Sigmoid colon (tissue), 7 donors: ENCODE measurements around the gene RHCG. TPM values are rescaled to one million over a fixed set of nuclear protein-coding genes. Genes with fewer than 3 reads are reported as not detected.

Experiments
- DNase-seq: peaks from one replicate; pipeline ENCODE4 v3.0.0-alpha.2; 2019
- H3K27ac ChIP-seq, 4 donors: fragments of 200-600 bp; sonication (generic); one replicate each; pipeline ENCODE4 v1.5.1; 2016 to 2019; ENCODE audit warnings: mild to moderate bottlenecking in 1 of 4
- H3K27me3 ChIP-seq, 3 donors: fragments of 200-600 bp; sonication (generic); one replicate each; pipeline ENCODE4 v1.5.1; 2019; ENCODE audit warnings: mild to moderate bottlenecking in 1 of 3
- H3K36me3 ChIP-seq, 4 donors: fragments of 200-600 bp; sonication (generic); one replicate each; pipeline ENCODE4 v1.5.1; 2016 to 2019
- H3K4me1 ChIP-seq, 4 donors: fragments of 200-600 bp; sonication (generic); one replicate each; pipeline ENCODE4 v1.5.1; 2017 to 2019
- H3K4me3 ChIP-seq, 4 donors: fragments of 200-600 bp; sonication (generic); one replicate each; pipeline ENCODE4 v1.5.1; 2017 to 2019; ENCODE audit warnings: mild to moderate bottlenecking in 2 of 4, moderate library complexity in 1 of 4
- H3K9me3 ChIP-seq, 4 donors: fragments of 200-600 bp in 3 of 4; sonication (generic) in 3 of 4; one replicate each; pipeline versions ENCODE4 v1.5.1 to v1.6.1; 2013 to 2019
- EP300 ChIP-seq, 4 donors: sonication (generic); formaldehyde crosslinking; IDR thresholded peaks; one replicate each; pipeline ENCODE4 v1.6.1; 2017; ENCODE audit warnings: antibody characterized with exemption in 4 of 4
- POLR2A ChIP-seq, 2 donors: fragments of 450-650 bp; IDR thresholded peaks; one replicate each; pipeline ENCODE4 v1.6.1; 2016; ENCODE audit warnings: antibody characterized with exemption in 2 of 2, mild to moderate bottlenecking in 2 of 2, moderate library complexity in 2 of 2
- POLR2AphosphoS5 ChIP-seq, 4 donors: sonication (generic); formaldehyde crosslinking; IDR thresholded peaks; one replicate each; pipeline ENCODE4 v1.6.1; 2017; ENCODE audit warnings: antibody characterized with exemption in 4 of 4
- WGBS, 2 donors: extraction: QIAGEN DNeasy Blood & Tissue Kit; methylation state at CpG; one replicate each; pipeline ENCODE4 v1.1.7; 2013; 5-methylcytosine and 5-hydroxymethylcytosine counted together
- intact Hi-C: fragments of 100-400 bp; cut with DNase I; formaldehyde crosslinking; loops from one replicate; pipeline ENCODE4 v1.15.1; 2023
- polyA plus RNA-seq, 3 donors: library from polyadenylated mRNA; stranded (reverse); fragments of 200-250 nt; gene quantifications; one replicate each; pipeline ENCODE4 v1.2.3, GENCODE V29; 2013
- total RNA-seq, 4 donors: library from RNA; depleted of rRNA; stranded (reverse); fragments of >200 nt; gene quantifications; one replicate each; pipeline ENCODE4 v1.1.0, GENCODE V29; 2016
- TF ChIP-seq, protein P1 (sequence below), 4 experiments: fragments of 450-650 bp in 3 of 4; fragments of 200-600 bp in 1 of 4; IDR thresholded peaks; one replicate each; pipeline ENCODE4 v1.5.1; 2016 to 2019; ENCODE audit warnings: antibody characterized with exemption in 4 of 4, mild to moderate bottlenecking in 3 of 4, moderate library complexity in 2 of 4
- donor health status: healthy with polysubstance abuse.
- donor health status: Bipolar disorder and iron deficiency.
- donor health status: healthy.

RHCG gene
- total and polyA plus RNA-seq, 7 donors = 0.47 to 3.0 TPM; not detected in 5

DNA sequence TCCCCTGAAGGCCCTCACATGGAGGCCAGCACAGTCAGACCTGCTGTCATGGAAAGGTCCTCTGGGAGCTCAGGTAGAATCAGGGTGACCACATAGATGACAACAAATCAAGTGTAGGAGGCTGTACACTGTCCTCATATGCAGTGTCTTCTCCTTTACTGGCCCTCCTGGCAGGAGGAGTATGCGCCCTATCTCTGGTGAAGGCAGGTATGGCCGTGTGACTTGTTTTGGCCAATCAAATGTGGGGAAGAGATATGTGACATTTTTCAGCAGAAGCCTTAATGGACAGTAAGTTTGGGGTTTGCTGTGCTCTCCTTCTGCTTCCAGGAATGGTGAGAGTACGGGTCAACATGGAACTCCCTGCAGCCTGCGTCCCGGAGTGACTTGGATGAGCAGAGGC is 69.9 kb downstream of the RHCG start:
- Histone ChIP-seq H3K4me3 (no peak overlapping the region), H3K9me3 (no peaks in the 10 kb centered on the region), H3K36me3 (no peaks in the 10 kb centered on the region), H3K27ac (no peak overlapping the region), H3K27me3 (peaks cover 0 to 16% (median 3%) of the 10 kb centered on the region in 3 donors), H3K4me1 (peaks cover 0 to 10% (median 6%) of the 10 kb centered on the region in 4 donors)
- WGBS, 2 donors = 87 to 91% methylated on average over 5 of the region's 5 CpGs
- TF ChIP-seq POLR2AphosphoS5 (IDR thresholded peaks at IDR 0.05) = no peak
- no peak for TF ChIP-seq POLR2A (IDR thresholded peaks at IDR 0.05)
- no peak for TF ChIP-seq EP300 (IDR thresholded peaks at IDR 0.05)
- TF ChIP-seq, protein P1, sequence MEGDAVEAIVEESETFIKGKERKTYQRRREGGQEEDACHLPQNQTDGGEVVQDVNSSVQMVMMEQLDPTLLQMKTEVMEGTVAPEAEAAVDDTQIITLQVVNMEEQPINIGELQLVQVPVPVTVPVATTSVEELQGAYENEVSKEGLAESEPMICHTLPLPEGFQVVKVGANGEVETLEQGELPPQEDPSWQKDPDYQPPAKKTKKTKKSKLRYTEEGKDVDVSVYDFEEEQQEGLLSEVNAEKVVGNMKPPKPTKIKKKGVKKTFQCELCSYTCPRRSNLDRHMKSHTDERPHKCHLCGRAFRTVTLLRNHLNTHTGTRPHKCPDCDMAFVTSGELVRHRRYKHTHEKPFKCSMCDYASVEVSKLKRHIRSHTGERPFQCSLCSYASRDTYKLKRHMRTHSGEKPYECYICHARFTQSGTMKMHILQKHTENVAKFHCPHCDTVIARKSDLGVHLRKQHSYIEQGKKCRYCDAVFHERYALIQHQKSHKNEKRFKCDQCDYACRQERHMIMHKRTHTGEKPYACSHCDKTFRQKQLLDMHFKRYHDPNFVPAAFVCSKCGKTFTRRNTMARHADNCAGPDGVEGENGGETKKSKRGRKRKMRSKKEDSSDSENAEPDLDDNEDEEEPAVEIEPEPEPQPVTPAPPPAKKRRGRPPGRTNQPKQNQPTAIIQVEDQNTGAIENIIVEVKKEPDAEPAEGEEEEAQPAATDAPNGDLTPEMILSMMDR (IDR thresholded peaks at IDR 0.05) = no peak
- no peak for DNase-seq
- intact Hi-C loops = no loop called here

DNA sequence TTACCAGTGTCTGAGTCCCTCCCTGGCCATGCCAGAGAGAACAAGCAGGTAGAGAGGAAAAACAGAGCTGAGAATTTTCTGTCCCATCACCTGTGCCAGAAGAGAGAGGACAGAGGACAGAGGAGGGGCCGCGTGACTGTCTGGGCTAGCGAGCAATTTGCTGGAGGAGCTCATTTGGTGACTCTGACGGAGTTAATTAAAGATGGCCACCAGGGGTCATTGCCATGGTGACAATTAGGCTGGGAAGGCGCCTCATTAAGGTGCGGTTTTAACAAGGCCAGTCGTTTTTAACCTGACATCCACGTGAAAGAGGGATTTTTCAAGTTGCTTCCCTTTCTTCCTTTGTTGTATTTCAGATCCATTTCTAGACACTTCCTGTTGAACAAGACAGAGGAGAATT is 72.4 kb downstream of the RHCG start:
- Histone ChIP-seq H3K36me3 (no peaks in the 10 kb centered on the region), H3K4me3 (no peak overlapping the region), H3K4me1 (no peaks in the 10 kb centered on the region), H3K9me3 (no peaks in the 10 kb centered on the region), H3K27ac (no peak overlapping the region), H3K27me3 (peaks cover 0 to 37% (median 3%) of the 10 kb centered on the region in 3 donors)
- DNase-seq = no peak
- intact Hi-C loops = no loop called here
- WGBS, 2 donors = 30 to 39% methylated on average over 8 of the region's 8 CpGs
- TF ChIP-seq, protein P1 (IDR thresholded peaks at IDR 0.05) = no peak
- TF ChIP-seq POLR2A (IDR thresholded peaks at IDR 0.05) (no peak), POLR2AphosphoS5 (IDR thresholded peaks at IDR 0.05) (no peak), EP300 (IDR thresholded peaks at IDR 0.05) (no peak)

Other genes starting within 250 kb of the RHCG start
- gene POLG, start 161.8 kb downstream of the RHCG start, total RNA-seq = 10 to 100 TPM; 37.7 to 43.4 (median 39.8) TPM
- 10 to 100 TPM; 25.2 to 43.2 (median 28.0) TPM for gene POLG, start 161.8 kb downstream of the RHCG start, polyA plus RNA-seq
- gene TICRR, start 78.9 kb upstream of the RHCG start, total RNA-seq = under 1 TPM in 1 of 4 donors, not detected in 3; 0.14 TPM
- 1 to 10 TPM in 1 of 3 donors, under 1 TPM in 2; 0.23 to 3.5 (median 0.60) TPM for gene TICRR, start 78.9 kb upstream of the RHCG start, polyA plus RNA-seq
- gene KIF7, start 158.9 kb upstream of the RHCG start, total RNA-seq = 10 to 100 TPM in 1 of 4 donors, 1 to 10 TPM in 3; 5.4 to 15.2 (median 7.1) TPM
- 1 to 10 TPM in 1 of 3 donors, under 1 TPM in 2; 0.46 to 1.9 (median 0.60) TPM for gene KIF7, start 158.9 kb upstream of the RHCG start, polyA plus RNA-seq
- 10 to 100 TPM in 1 of 4 donors, 1 to 10 TPM in 2, under 1 TPM in 1; 0.95 to 49.6 (median 1.6) TPM for gene PLIN1, start 182.8 kb upstream of the RHCG start, total RNA-seq
- 10 to 100 TPM in 1 of 3 donors, 1 to 10 TPM in 2; 1.2 to 16.9 (median 4.8) TPM for gene PLIN1, start 182.8 kb upstream of the RHCG start, polyA plus RNA-seq
- 10 to 100 TPM; 11.1 to 16.5 (median 13.3) TPM for gene PEX11A, start 194.2 kb upstream of the RHCG start, total RNA-seq
- 10 to 100 TPM; 12.4 to 18.6 (median 18.3) TPM for gene PEX11A, start 194.2 kb upstream of the RHCG start, polyA plus RNA-seq
- gene WDR93, start 194.2 kb upstream of the RHCG start, total RNA-seq = 1 to 10 TPM in 1 of 4 donors, not detected in 3; 1.1 TPM
- under 1 TPM in 1 of 3 donors, not detected in 2; 0.04 TPM for gene WDR93, start 194.2 kb upstream of the RHCG start, polyA plus RNA-seq